ENCODE data around the gene E2F2.

GRCh38 chr1:23539698-23540266, 8.7 kb upstream of the E2F2 start:
- peak; percentile 85 for TF ChIP-seq CTCF (conservative IDR thresholded peaks at IDR 0.05)
- no peak for TF ChIP-seq ZFX (IDR thresholded peaks at IDR 0.05)
